LNCaP clone FGC (cell line): ENCODE results near the gene LDLRAD3.

Source experiments
- DNase-seq: peaks from one replicate; pipeline ENCODE4 v3.0.0-alpha.2; 2011; ENCODE audit warnings: low read depth
- H3K4me3 ChIP-seq: 2 replicates; pipeline ENCODE4 v1.5.1; 2011; ENCODE audit warnings: mild to moderate bottlenecking, low read depth, low read length, control low read depth
- TF ChIP-seq, protein P1 (sequence below): IDR thresholded peaks from 2 replicates; pipeline ENCODE4 v1.5.1; 2012; ENCODE audit warnings: mild to moderate bottlenecking; ENCODE audit not compliant: control insufficient read depth, insufficient read depth; ENCODE audit errors: extremely low read depth

The LDLRAD3 gene

DNA sequence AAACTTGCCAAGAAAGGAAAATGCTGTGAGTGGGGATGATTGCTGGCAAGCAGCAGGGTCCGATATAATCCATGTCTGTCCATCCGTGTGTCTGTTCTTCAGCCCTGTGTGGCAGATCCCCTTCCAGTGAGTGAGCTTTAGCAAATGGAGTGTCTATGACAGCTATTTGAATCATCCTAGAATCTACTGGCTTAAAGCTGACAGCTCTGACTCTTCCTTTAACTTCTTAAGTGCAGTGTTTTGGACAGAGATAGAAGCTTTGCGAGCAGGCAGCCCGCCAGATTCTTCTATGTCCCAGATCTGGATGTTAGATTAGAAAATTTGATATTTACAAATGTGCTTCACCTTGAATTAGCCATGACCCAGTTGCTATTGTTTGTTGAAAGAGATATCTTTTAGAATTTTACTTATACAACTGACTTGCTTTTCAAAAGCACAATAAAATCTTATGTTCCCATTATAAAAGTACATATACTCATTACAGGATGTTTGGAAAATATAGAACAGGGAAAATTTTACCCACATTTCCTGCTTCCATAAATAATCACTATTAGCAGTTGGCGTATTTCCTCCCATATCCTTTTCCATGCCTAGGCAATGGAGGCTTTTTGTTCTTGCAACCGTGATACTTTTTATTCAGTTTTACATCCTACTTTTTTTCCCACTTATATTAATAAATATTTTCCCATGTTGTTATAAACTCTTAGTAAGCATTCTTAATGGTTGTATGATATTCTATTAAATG is 220.8 kb downstream of the LDLRAD3 start:
- no peak overlapping the region for H3K4me3 ChIP-seq
- TF ChIP-seq, protein P1, sequence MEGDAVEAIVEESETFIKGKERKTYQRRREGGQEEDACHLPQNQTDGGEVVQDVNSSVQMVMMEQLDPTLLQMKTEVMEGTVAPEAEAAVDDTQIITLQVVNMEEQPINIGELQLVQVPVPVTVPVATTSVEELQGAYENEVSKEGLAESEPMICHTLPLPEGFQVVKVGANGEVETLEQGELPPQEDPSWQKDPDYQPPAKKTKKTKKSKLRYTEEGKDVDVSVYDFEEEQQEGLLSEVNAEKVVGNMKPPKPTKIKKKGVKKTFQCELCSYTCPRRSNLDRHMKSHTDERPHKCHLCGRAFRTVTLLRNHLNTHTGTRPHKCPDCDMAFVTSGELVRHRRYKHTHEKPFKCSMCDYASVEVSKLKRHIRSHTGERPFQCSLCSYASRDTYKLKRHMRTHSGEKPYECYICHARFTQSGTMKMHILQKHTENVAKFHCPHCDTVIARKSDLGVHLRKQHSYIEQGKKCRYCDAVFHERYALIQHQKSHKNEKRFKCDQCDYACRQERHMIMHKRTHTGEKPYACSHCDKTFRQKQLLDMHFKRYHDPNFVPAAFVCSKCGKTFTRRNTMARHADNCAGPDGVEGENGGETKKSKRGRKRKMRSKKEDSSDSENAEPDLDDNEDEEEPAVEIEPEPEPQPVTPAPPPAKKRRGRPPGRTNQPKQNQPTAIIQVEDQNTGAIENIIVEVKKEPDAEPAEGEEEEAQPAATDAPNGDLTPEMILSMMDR, result no peak
- DNase-seq, result peak; percentile 73

DNA sequence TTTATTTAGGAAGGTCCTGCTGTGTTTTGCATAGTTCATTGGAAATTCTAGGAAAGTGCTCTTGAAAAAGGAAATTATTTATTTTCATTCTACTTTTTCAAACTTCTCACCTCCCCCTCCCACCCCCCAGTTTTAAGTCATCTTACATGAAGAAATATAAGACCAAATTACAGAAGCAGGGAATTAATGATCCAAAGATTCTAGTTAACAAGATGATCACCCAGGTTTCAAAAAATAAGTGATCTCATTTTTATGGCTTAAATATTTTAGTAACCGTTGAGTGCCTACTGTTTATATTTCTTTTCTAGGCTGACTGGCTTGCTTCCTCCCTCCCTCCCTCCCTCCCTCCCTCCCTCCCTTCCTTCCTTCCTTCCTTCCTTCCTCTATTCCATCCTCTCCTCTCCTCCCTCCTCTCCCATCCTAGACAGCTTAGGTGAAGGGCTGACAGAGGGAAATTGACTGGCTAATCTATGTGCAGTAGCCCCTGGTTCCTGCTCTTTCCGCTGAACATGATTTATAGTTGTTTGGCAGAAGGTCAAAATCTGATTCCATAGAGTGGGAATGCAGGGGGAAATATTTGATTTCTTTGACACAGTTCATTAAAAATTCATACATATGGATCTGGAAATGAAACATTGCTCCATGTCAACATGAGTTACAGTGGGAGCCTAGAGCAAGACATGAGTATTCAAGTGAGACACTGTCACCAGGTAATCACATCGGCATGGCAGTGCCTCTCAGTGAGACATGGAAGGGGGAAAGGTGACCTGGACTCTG is 221.9 kb downstream of the LDLRAD3 start:
- TF ChIP-seq, protein P1, result no peak
- no peak for DNase-seq
- H3K4me3 ChIP-seq, result no peak overlapping the region

DNA sequence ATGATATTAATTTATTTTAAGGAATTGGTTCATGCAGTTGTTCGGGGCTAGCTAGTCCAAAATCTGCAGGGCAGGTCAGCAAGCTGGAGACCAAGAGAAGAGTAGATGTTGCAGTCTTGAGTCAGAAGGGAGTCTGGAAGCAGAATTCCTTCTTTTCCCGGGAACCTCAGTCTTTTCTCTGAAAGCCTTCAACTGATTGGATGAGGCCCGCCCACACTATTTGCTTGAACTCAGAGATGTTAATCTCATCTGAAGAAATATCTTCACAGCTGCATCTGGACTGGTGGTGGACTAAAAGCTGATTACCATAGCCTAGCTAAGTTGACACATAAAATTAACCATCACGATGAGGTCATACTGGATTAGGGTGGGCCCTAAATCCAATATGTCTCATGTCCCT is 223.2 kb downstream of the LDLRAD3 start:
- no peak overlapping the region for H3K4me3 ChIP-seq
- DNase-seq, result no peak
- TF ChIP-seq, protein P1, result no peak

DNA sequence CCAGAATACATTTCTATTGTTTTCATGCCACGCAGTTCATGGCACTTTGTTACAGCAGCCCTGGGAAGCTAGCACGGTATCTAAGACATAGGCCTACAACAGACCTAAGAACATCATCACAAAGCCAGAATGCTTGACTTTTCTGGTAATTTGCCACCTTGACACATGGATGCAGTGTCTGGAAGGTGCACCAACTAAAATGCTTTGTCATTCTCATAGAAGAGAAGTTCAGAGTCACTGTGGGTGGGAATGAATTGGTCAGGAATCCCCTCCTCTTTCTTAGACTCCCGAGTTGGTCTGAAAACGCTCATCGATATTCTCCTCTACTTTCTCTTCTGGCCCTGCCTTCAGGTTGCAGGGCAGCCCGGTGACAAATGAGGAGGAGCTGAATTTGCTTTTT is 223.9 kb downstream of the LDLRAD3 start:
- H3K4me3 ChIP-seq, result no peak overlapping the region
- no peak for DNase-seq
- TF ChIP-seq, protein P1, result no peak

DNA sequence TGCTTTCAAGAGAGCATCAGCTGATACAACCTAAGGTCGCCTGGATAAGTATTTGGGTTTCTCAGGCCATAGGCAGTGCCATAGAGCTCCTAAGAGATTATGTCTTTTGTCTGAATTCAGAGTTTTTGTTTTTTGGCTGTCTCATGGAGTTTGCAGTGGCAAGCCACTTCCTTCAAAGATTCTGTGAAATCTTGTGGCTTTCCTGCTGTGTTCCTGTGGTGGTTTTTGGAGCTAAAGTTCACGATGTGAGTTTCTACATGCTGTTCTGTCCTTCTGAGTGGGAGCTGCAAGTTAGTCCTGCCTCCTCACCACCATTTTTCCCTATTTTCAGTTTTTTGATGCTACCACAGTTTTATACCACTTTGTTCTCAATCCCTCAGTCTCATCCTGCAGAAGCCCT is 234.0 kb downstream of the LDLRAD3 start:
- TF ChIP-seq, protein P1, result no peak
- DNase-seq, result no peak
- H3K4me3 ChIP-seq, result no peak overlapping the region

DNA sequence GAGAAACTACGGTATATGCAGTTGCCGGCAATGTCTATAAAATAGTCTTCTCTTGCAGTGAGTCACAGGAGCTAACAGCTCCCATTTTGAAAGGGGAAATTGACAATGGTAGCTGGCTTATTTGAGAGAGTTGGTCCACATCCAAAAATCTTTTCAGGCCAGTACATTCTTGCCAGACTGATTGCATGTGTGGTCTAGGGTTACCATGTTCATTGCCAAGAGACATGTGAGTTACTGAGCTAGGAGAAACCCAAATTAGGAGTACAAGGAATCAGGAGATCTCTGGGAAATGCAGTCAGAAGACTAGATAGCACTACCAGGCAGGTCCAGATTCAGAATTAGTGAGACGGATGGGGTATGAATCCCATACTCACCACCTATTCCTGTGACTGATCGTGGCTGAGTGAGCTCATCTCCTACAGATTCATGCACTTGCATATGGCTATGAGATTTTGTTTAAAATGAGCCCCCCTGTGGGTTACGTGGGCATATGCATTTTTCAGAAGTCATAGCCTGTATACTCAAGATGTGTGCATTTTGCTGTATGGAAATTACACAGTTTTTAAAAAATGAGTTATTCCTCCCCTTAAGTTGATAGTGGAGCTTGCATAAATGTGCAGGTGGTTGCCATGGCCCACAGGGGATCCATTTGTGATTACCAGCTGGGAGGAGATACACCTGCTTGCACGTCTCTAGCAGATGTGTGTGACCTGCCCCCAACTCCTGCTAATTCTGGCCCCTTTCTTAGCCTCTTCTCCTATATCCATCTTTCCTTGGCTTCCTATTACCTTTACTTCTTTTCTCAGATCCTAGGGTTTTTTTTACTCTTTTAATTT is 242.7 kb downstream of the LDLRAD3 start:
- TF ChIP-seq, protein P1, result no peak

More for the DNA sequence above, 242.7 kb downstream of the LDLRAD3 start:
- no peak overlapping the region for H3K4me3 ChIP-seq
- DNase-seq, result no peak
